K562 (cell line): ENCODE data around the gene TFCP2L1. TPM values are rescaled to one million over a fixed set of nuclear protein-coding genes. Genes with fewer than 3 reads are reported as not detected.
A peak's percentile ranks its signal among the peaks of the same experiment; 100 is the strongest.

Source experiments
- BACH1 ChIP-seq: fragments of 200-800 bp; sonication (Bioruptor generic); IDR thresholded peaks from 2 replicates; pipeline ENCODE4 v1.6.1; 2016; ENCODE audit warnings: missing genetic modification characterization, missing compliant biosample characterization
- CBX5 ChIP-seq: IDR thresholded peaks from 2 replicates; pipeline ENCODE4 v1.6.1; 2014; ENCODE audit warnings: low read depth, borderline replicate concordance
- DPF2 ChIP-seq: fragments of 450-650 bp; IDR thresholded peaks from 2 replicates; pipeline ENCODE4 v1.6.1; 2016
- EGR1 ChIP-seq: fragments of 450-650 bp; conservative IDR thresholded peaks from 2 replicates; pipeline ENCODE4 v1.6.1; 2017; ENCODE audit warnings: mild to moderate bottlenecking
- FOXA1 ChIP-seq: fragments of 450-650 bp; IDR thresholded peaks from 2 replicates; pipeline ENCODE4 v1.6.1; 2016; ENCODE audit warnings: mild to moderate bottlenecking, borderline replicate concordance
- HIVEP1 ChIP-seq: fragments of 250-450 bp; sonication (Bioruptor Pico); IDR thresholded peaks from 2 replicates; pipeline ENCODE4 v1.4.0; 2020; ENCODE audit warnings: mild to moderate bottlenecking
- HMG20A ChIP-seq: fragments of 450-650 bp; formaldehyde crosslinking; conservative IDR thresholded peaks from 2 replicates; pipeline ENCODE4 v1.4.0; 2020; ENCODE audit warnings: mild to moderate bottlenecking, mixed read lengths
- MAFF ChIP-seq: IDR thresholded peaks from 2 replicates; pipeline ENCODE4 v1.6.1; 2012; ENCODE audit warnings: low read length, improper control_type of control experiment
- MTA3 ChIP-seq: fragments of 450-650 bp; formaldehyde crosslinking; IDR thresholded peaks from 2 replicates; pipeline ENCODE4 v1.6.1; 2017; ENCODE audit warnings: mild to moderate bottlenecking, borderline replicate concordance
- MYC ChIP-seq, 2 experiments: fragments of 250-450 bp in 1 of 2; sonication (Bioruptor Pico) in 1 of 2; IDR thresholded peaks; 2 replicates each; pipeline versions ENCODE4 v1.5.1 to v1.6.1; 2012 to 2021; ENCODE audit warnings: low read depth in 2 of 2, borderline replicate concordance in 1 of 2, improper control_type of control experiment in 1 of 2, low read length in 1 of 2, mild to moderate bottlenecking in 1 of 2, moderate library complexity in 1 of 2
- NFIX ChIP-seq: fragments of 250-450 bp; sonication (Bioruptor Pico); IDR thresholded peaks from 2 replicates; pipeline ENCODE4 v1.4.0; 2020; ENCODE audit warnings: low read depth, mild to moderate bottlenecking, moderate library complexity
- ZBTB1 ChIP-seq: sonication (generic); formaldehyde crosslinking; IDR thresholded peaks from 2 replicates; pipeline ENCODE4 v1.8.1; 2023; ENCODE audit warnings: missing genetic modification reagents, low read depth, mild to moderate bottlenecking, borderline replicate concordance
- ZNF146 ChIP-seq: IDR thresholded peaks from one replicate; pipeline ENCODE4 v1.6.1; 2018; ENCODE audit warnings: missing compliant biosample characterization; ENCODE audit not compliant: unreplicated experiment
- ZNF174 ChIP-seq: fragments of 250-450 bp; sonication (Bioruptor Pico); IDR thresholded peaks from 2 replicates; pipeline ENCODE4 v1.4.0; 2020; ENCODE audit warnings: mild to moderate bottlenecking
- ZNF324 ChIP-seq: fragments of 250-450 bp; sonication (Bioruptor Pico); IDR thresholded peaks from 2 replicates; pipeline ENCODE4 v1.4.0; 2020; ENCODE audit warnings: mild to moderate bottlenecking
- ZNF384 ChIP-seq: IDR thresholded peaks from 2 replicates; pipeline ENCODE4 v1.6.1; 2012; ENCODE audit warnings: low read depth, low read length, improper control_type of control experiment
- ZNF589 ChIP-seq: fragments of 200-800 bp; sonication (Bioruptor generic); IDR thresholded peaks from 2 replicates; pipeline ENCODE4 v1.6.1; 2016; ENCODE audit warnings: low read depth, missing genetic modification characterization, missing compliant biosample characterization
- polyA plus RNA-seq, 8 experiments: library from polyadenylated mRNA; depleted of rRNA in 4 of 8; stranded (reverse) in 5 of 8; unstranded in 3 of 8; fragments of >200 nt; fragmentation: Nextera tagmentation in 2 of 8; fragmentation: Illumina TruSeq in 1 of 8; extraction: Ambion mirVana in 2 of 8; extraction: Trizol in 1 of 8; gene quantifications; 2 replicates each; pipeline versions ENCODE4 v1.2.1 to v1.2.3, GENCODE V29; 2011 to 2014; ENCODE audit warnings: inconsistent platforms in 1 of 8, missing spikeins in 1 of 8
- total RNA-seq, 7 experiments: library from RNA; depleted of rRNA in 6 of 7; stranded (reverse); fragments of >200 nt in 6 of 7; fragmentation: Illumina TruSeq in 2 of 7; extraction: Trizol in 2 of 7; gene quantifications; 2 replicates each; pipeline versions ENCODE4 v1.2.1 to v1.2.3, GENCODE V29; 2011 to 2021; ENCODE audit warnings: low replicate concordance in 1 of 7
- TF ChIP-seq, protein P1 (sequence below): fragments of 450-650 bp; IDR thresholded peaks from 2 replicates; pipeline ENCODE4 v1.6.1; 2017; ENCODE audit warnings: antibody characterized with exemption
- TF ChIP-seq, protein P2 (sequence below): fragments of 250-450 bp; sonication (Bioruptor Pico); IDR thresholded peaks from 2 replicates; pipeline ENCODE4 v1.4.0; 2020; ENCODE audit warnings: mild to moderate bottlenecking
- TF ChIP-seq, protein P3 (sequence below): sonication (generic); formaldehyde crosslinking; IDR thresholded peaks from 2 replicates; pipeline ENCODE4 v1.8.1; 2023; ENCODE audit warnings: missing genetic modification reagents, mild to moderate bottlenecking, borderline replicate concordance
- TF ChIP-seq, protein P4 (sequence below): fragments of 450-650 bp; formaldehyde crosslinking; IDR thresholded peaks from 2 replicates; pipeline ENCODE4 v1.4.0; 2020; ENCODE audit warnings: mild to moderate bottlenecking, moderate library complexity

TFCP2L1 gene
- total and polyA plus RNA-seq, 9 of the 15 experiments (the other 6 are each of a cell fraction or from before 2014, with no cell fraction given), result 0.08 to 1.00 (median 0.42) TPM

DNA sequence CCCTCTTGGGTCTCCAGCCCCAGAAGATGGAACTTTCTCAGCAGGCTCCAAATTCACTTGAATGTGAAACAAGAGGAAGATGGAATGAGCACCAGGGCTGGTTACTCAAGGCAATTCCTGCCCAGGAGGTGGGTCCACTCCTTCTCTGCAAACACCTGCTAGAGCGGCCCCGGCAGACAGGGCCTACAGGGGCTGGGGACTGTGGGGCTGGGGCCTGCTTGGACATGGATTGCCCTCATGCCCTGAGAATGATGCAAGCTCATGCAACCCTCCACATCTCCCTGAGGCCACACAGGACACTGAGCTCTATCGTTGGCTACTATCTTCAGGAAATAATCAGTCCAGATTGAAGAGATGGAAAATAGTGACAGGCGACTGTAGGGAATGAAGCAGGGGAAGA is 39.1 kb downstream of the TFCP2L1 start (continued):
- TF ChIP-seq, protein P1, sequence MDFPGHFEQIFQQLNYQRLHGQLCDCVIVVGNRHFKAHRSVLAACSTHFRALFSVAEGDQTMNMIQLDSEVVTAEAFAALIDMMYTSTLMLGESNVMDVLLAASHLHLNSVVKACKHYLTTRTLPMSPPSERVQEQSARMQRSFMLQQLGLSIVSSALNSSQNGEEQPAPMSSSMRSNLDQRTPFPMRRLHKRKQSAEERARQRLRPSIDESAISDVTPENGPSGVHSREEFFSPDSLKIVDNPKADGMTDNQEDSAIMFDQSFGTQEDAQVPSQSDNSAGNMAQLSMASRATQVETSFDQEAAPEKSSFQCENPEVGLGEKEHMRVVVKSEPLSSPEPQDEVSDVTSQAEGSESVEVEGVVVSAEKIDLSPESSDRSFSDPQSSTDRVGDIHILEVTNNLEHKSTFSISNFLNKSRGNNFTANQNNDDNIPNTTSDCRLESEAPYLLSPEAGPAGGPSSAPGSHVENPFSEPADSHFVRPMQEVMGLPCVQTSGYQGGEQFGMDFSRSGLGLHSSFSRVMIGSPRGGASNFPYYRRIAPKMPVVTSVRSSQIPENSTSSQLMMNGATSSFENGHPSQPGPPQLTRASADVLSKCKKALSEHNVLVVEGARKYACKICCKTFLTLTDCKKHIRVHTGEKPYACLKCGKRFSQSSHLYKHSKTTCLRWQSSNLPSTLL, result no peak
- peak; percentile 49; the same call in 1 of the 2 replicates for TF ChIP-seq MYC (IDR thresholded peaks at IDR 0.05; ENCODE audit: low read depth, low read length)
- no peak for TF ChIP-seq MYC (CRISPR knock-in tag; IDR thresholded peaks at IDR 0.05; ENCODE audit: borderline replicate concordance, low read depth)
- no peak for TF ChIP-seq MAFF
- no peak for TF ChIP-seq ZNF174 (CRISPR knock-in tag)
- no peak for TF ChIP-seq ZBTB1 (CRISPR knock-in tag)
- no peak for TF ChIP-seq MTA3
- TF ChIP-seq ZNF146, result no peak
- TF ChIP-seq CBX5, result no peak
- TF ChIP-seq HMG20A (CRISPR knock-in tag), result no peak
- no peak for TF ChIP-seq DPF2
- TF ChIP-seq, protein P2, sequence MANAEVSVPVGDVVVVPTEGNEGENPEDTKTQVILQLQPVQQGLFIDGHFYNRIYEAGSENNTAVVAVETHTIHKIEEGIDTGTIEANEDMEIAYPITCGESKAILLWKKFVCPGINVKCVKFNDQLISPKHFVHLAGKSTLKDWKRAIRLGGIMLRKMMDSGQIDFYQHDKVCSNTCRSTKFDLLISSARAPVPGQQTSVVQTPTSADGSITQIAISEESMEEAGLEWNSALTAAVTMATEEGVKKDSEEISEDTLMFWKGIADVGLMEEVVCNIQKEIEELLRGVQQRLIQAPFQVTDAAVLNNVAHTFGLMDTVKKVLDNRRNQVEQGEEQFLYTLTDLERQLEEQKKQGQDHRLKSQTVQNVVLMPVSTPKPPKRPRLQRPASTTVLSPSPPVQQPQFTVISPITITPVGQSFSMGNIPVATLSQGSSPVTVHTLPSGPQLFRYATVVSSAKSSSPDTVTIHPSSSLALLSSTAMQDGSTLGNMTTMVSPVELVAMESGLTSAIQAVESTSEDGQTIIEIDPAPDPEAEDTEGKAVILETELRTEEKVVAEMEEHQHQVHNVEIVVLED, result no peak
- peak; percentile 74 for TF ChIP-seq BACH1 (tag)
- TF ChIP-seq ZNF324 (CRISPR knock-in tag), result no peak
- no peak for TF ChIP-seq NFIX (CRISPR knock-in tag)
- TF ChIP-seq ZNF589 (CRISPR knock-in tag), result peak; percentile 95
- TF ChIP-seq FOXA1, result no peak
- TF ChIP-seq, protein P3, sequence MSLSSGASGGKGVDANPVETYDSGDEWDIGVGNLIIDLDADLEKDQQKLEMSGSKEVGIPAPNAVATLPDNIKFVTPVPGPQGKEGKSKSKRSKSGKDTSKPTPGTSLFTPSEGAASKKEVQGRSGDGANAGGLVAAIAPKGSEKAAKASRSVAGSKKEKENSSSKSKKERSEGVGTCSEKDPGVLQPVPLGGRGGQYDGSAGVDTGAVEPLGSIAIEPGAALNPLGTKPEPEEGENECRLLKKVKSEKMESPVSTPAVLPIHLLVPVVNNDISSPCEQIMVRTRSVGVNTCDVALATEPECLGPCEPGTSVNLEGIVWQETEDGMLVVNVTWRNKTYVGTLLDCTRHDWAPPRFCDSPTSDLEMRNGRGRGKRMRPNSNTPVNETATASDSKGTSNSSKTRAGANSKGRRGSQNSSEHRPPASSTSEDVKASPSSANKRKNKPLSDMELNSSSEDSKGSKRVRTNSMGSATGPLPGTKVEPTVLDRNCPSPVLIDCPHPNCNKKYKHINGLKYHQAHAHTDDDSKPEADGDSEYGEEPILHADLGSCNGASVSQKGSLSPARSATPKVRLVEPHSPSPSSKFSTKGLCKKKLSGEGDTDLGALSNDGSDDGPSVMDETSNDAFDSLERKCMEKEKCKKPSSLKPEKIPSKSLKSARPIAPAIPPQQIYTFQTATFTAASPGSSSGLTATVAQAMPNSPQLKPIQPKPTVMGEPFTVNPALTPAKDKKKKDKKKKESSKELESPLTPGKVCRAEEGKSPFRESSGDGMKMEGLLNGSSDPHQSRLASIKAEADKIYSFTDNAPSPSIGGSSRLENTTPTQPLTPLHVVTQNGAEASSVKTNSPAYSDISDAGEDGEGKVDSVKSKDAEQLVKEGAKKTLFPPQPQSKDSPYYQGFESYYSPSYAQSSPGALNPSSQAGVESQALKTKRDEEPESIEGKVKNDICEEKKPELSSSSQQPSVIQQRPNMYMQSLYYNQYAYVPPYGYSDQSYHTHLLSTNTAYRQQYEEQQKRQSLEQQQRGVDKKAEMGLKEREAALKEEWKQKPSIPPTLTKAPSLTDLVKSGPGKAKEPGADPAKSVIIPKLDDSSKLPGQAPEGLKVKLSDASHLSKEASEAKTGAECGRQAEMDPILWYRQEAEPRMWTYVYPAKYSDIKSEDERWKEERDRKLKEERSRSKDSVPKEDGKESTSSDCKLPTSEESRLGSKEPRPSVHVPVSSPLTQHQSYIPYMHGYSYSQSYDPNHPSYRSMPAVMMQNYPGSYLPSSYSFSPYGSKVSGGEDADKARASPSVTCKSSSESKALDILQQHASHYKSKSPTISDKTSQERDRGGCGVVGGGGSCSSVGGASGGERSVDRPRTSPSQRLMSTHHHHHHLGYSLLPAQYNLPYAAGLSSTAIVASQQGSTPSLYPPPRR (CRISPR knock-in tag), result no peak
- TF ChIP-seq EGR1, result no peak
- TF ChIP-seq, protein P4, sequence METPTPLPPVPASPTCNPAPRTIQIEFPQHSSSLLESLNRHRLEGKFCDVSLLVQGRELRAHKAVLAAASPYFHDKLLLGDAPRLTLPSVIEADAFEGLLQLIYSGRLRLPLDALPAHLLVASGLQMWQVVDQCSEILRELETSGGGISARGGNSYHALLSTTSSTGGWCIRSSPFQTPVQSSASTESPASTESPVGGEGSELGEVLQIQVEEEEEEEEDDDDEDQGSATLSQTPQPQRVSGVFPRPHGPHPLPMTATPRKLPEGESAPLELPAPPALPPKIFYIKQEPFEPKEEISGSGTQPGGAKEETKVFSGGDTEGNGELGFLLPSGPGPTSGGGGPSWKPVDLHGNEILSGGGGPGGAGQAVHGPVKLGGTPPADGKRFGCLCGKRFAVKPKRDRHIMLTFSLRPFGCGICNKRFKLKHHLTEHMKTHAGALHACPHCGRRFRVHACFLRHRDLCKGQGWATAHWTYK (CRISPR knock-in tag), result no peak
- TF ChIP-seq HIVEP1, result no peak
- TF ChIP-seq ZNF384, result no peak
